Lower leg skin (tissue), 4 donors: ENCODE results near the gene KASH5. TPM values are rescaled to one million over a fixed set of nuclear protein-coding genes. Genes with fewer than 3 reads are reported as not detected.
"Not testable (repeated sequence)": the region's sequence is repeated elsewhere in the genome, so short reads cannot be mapped to it uniquely, and the experiment has no call there.

Experiments
- DNase-seq, 2 donors: peaks; one replicate each; pipeline ENCODE4 v3.0.0-alpha.2; 2019; ENCODE audit warnings: low spot score in 2 of 2
- H3K4me3 ChIP-seq: fragments of 200-600 bp; sonication (generic); 2 replicates; pipeline ENCODE4 v1.5.1; 2017; ENCODE audit warnings: mild to moderate bottlenecking, low read depth; ENCODE audit not compliant: poor library complexity, severe bottlenecking
- CTCF ChIP-seq, 3 donors: fragments of 450-650 bp; IDR thresholded peaks; one replicate each; pipeline ENCODE4 v1.5.1; 2016; ENCODE audit warnings: antibody characterized with exemption in 3 of 3, mild to moderate bottlenecking in 3 of 3, moderate library complexity in 2 of 3
- POLR2A ChIP-seq, 2 donors: fragments of 450-650 bp; IDR thresholded peaks; one replicate each; pipeline ENCODE4 v1.6.1; 2016 to 2017; ENCODE audit warnings: antibody characterized with exemption in 2 of 2, mild to moderate bottlenecking in 1 of 2, moderate library complexity in 1 of 2
- WGBS, 2 donors: methylation state at CpG; one replicate each; pipeline ENCODE4 v1.1.5; 2018; 5-methylcytosine and 5-hydroxymethylcytosine counted together
- intact Hi-C: fragments of 100-400 bp; cut with DNase I; formaldehyde crosslinking; loops from one replicate; pipeline ENCODE4 v1.15.0; 2023; ENCODE audit warnings: low total_unique reads
- total RNA-seq, 4 donors: library from RNA; depleted of rRNA; stranded (reverse); fragments of >200 nt; gene quantifications; one replicate each; pipeline ENCODE4 v1.1.0, GENCODE V29; 2016

The KASH5 gene
- total RNA-seq, 4 donors from 2014 or later, result not detected

GRCh38 chr19:49442354-49442753 is 54.3 kb downstream of the KASH5 start:
- peak; percentile 66 to 95 for DNase-seq
- 3 to 5% methylated on average over 11 of the region's 11 CpGs for WGBS, 2 donors
- no peak overlapping the region for H3K4me3 ChIP-seq
- intact Hi-C loops, result no loop called here
- TF ChIP-seq CTCF (IDR thresholded peaks at IDR 0.05) (no peak), POLR2A (IDR thresholded peaks at IDR 0.05) (no peak)

DNA sequence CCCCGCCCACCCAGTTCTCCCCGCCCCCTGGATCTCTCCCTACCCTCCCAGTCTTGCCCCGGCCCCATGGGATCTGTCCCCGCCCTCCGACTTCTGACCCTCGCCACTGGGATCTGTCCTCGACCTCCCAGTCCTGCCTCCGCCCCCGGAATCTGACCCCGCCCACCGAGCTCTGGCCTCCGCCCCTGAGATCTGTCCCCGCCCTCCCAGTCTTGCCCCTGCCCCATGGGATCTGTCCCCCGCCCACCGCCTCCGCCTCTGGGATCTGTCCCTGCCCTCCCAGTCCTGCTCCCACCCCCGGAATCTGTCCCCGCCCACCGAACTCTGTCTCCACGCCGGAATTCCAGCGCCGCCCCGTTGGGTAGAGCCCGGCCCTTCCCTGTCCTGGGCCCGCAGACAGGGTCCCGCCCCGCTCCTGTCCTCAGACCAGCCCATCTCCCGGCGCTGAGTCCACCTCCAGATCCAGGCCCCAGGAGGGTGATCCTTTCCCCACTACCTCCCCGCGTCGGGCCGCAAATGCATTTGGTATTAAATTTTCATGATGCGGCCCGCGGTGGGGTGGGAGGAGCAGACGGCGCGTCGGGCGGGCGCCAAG is 54.8 kb downstream of the KASH5 start:
- H3K4me3 ChIP-seq, result peak overlapping the region; percentile 51
- DNase-seq, result peak; percentile 96 to 99
- intact Hi-C loops, result no loop called here
- WGBS, 2 donors, result 1% methylated on average over 39 to 43 of the region's 43 CpGs
- TF ChIP-seq CTCF (IDR thresholded peaks at IDR 0.05) (no peak), POLR2A (IDR thresholded peaks at IDR 0.05) (no peak)

DNA sequence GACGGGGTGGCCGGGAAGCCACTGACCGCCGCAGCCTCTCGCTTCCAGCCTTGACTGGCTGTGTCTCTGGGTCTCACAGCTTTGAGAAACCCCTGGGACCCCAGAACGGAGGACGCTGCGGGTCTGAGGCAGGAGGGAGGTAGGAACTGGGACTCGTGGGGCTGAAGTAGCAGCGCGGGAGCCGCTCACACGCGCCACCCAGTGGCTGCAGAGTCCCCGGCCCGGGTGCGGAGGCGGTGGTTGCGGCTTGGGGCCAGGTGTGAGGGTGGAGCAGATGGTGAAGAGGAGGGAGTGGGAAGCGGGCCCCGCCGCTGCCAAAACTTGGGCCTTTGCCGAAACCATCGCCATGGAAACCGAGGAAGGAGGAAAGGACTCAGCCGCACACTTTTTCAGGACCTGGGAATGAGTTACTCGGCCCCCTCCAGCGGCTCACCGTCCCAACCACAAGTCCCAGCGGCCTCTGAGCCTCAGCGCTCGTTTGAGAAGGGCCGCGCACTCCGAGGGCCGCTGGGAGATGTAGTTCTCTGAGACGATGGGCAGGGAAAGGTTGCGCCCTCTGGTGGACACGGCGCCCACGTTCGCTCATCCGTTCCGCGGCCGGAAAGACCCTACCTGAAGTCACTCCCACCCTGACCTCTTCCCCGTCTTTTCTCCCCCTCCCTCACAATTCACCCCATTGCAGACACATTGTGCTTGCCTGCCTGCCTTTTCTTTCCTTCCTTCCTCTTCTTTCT is 55.5 kb downstream of the KASH5 start:
- 0 to 1% methylated on average over 43 to 47 of the region's 47 CpGs for WGBS, 2 donors
- intact Hi-C loops, result no loop called here

DNA sequence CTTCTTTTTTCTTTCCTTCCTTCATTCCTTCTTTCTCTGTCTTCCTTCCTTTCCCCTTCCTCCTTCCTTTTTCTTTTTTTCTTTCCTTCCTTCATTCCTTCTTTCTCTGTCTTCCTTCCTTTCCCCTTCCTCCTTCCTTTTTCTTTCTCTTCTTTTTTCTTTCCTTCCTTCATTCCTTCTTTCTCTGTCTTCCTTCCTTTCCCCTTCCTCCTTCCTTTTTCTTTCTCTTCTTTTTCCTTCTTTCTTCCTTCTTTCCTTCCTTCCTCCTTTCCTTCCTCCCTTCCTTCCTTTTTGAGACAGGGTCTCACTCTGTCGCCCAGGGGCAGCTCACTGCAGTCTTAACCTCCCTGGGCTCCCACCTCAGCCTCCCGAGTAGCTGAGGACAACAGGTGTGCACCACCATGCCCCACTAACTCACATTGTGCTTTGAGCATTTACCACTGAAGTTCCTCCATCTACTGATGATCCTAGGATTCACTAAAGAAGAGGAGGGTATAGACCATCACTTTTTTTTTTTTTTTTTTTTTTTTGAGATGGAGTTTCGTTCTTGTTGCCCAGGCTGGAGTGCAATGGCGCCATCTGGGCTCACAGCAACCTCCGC is 56.2 kb downstream of the KASH5 start:
- H3K4me3 ChIP-seq, DNase-seq, intact Hi-C loops: not testable (repeated sequence)
- 74 to 78% methylated on average over 5 of the region's 5 CpGs for WGBS, 2 donors

More for the DNA sequence above, 55.5 kb downstream of the KASH5 start:
- TF ChIP-seq CTCF (IDR thresholded peaks at IDR 0.05) (peak in 2 of 3 donors; percentile 2 to 80), POLR2A (IDR thresholded peaks at IDR 0.05) (no peak)
- H3K4me3 ChIP-seq, result peak overlapping the region; percentile 51
- peak; percentile 95 to 99 for DNase-seq

DNA sequence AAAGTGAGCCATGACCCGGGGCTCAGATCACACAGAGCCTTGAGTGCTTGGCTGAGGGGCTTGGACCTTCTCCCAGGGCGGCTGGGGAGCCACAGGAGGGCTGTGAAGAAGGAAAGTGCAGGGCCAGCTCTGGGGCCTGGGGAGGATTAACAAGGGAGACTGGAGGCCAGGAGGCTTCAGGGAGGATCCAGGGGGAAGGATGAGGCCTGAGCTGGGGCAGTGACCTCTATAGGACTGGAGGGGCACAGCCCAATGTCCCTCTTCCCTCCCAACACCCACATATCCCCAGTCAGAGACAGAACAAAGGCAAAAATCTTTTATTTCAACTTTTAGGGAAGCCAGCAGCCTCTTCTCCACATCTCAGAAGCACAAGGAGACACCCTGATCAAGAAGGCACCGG is 57.9 kb downstream of the KASH5 start:
- intact Hi-C loops, result no loop called here
- TF ChIP-seq CTCF (IDR thresholded peaks at IDR 0.05) (no peak), POLR2A (IDR thresholded peaks at IDR 0.05) (no peak)
- H3K4me3 ChIP-seq, result no peak overlapping the region
- no peak for DNase-seq
- 89% methylated on average over 3 of the region's 3 CpGs for WGBS, 2 donors
